WTC11 (cell line): ENCODE data around the gene SLC41A3. TPM values are rescaled to one million over a fixed set of nuclear protein-coding genes. Genes with fewer than 3 reads are reported as not detected.

Experiments used
- ATAC-seq: fragments of 200-7000 bp; cut with Tn5 transposase; 2 replicates; pipeline ENCODE4 v1.10.0; 2021; ENCODE audit warnings: mild to moderate bottlenecking, moderate library complexity
- CTCF ChIA-PET: fragments of 300-600 bp; sonication (Branson Sonifier 250); formaldehyde crosslinking; loops from one replicate; lab custom pipeline; 2021; ENCODE audit warnings: antibody characterized with exemption; lab: Charles Lee
- POLR2A ChIA-PET: fragments of 350-600 bp; sonication (Branson Sonifier 250); formaldehyde crosslinking; loops from one replicate; lab custom pipeline; 2021; ENCODE audit warnings: antibody characterized with exemption; lab: Charles Lee
- DNase-seq: peaks from one replicate; pipeline ENCODE4 v3.0.0; 2021; ENCODE audit warnings: low spot score
- H3K27ac Mint-ChIP-seq: 2 replicates; pipeline ENCODE4 v1.8.0; 2021; ENCODE audit warnings: mixed read lengths
- H3K27me3 Mint-ChIP-seq: 2 replicates; pipeline ENCODE4 v1.8.0; 2021; ENCODE audit warnings: low read depth, mild to moderate bottlenecking, moderate library complexity, mixed read lengths
- H3K36me3 Mint-ChIP-seq: 2 replicates; pipeline ENCODE4 v1.8.0; 2021; ENCODE audit warnings: mixed read lengths
- H3K4me1 Mint-ChIP-seq: 2 replicates; pipeline ENCODE4 v1.8.0; 2022; ENCODE audit warnings: mixed read lengths
- H3K4me3 Mint-ChIP-seq: 2 replicates; pipeline ENCODE4 v1.8.0; 2021; ENCODE audit warnings: mild to moderate bottlenecking, moderate library complexity, mixed read lengths
- H3K9me3 Mint-ChIP-seq: 2 replicates; pipeline ENCODE4 v1.8.0; 2021; ENCODE audit warnings: mixed read lengths
- E2F1 ChIP-seq: sonication (generic); formaldehyde crosslinking; IDR thresholded peaks from 2 replicates; pipeline ENCODE4 v1.8.0; 2022; ENCODE audit warnings: mild to moderate bottlenecking, missing genetic modification reagents
- E2F5 ChIP-seq: sonication (generic); formaldehyde crosslinking; IDR thresholded peaks from 2 replicates; pipeline ENCODE4 v1.8.1; 2022; ENCODE audit warnings: mild to moderate bottlenecking, moderate library complexity, missing genetic modification reagents
- ERG ChIP-seq: fragments of 250-450 bp; sonication (Bioruptor Pico); IDR thresholded peaks from 2 replicates; pipeline ENCODE4 v1.8.0; 2021; ENCODE audit warnings: mild to moderate bottlenecking
- ETV6 ChIP-seq: sonication (generic); formaldehyde crosslinking; IDR thresholded peaks from 2 replicates; pipeline ENCODE4 v1.8.1; 2022; ENCODE audit warnings: mild to moderate bottlenecking, missing genetic modification reagents
- FOXP1 ChIP-seq: sonication (generic); formaldehyde crosslinking; IDR thresholded peaks from 2 replicates; pipeline ENCODE4 v1.8.0; 2022; ENCODE audit warnings: missing genetic modification reagents, mild to moderate bottlenecking, moderate library complexity, borderline replicate concordance
- KAT7 ChIP-seq: sonication (generic); formaldehyde crosslinking; IDR thresholded peaks from 2 replicates; pipeline ENCODE4 v1.8.1; 2023; ENCODE audit warnings: missing genetic modification reagents, mild to moderate bottlenecking, borderline replicate concordance
- MAX ChIP-seq: sonication (generic); formaldehyde crosslinking; IDR thresholded peaks from 2 replicates; pipeline ENCODE4 v1.8.0; 2022; ENCODE audit warnings: mild to moderate bottlenecking, missing genetic modification reagents
- NR2C2 ChIP-seq: sonication (generic); formaldehyde crosslinking; IDR thresholded peaks from 2 replicates; pipeline ENCODE4 v1.8.0; 2022; ENCODE audit warnings: mild to moderate bottlenecking, missing genetic modification reagents
- RORB ChIP-seq: fragments of 250-450 bp; sonication (Bioruptor Pico); IDR thresholded peaks from 2 replicates; pipeline ENCODE4 v1.9.0; 2021; ENCODE audit warnings: mild to moderate bottlenecking
- SMAD3 ChIP-seq: sonication (generic); formaldehyde crosslinking; IDR thresholded peaks from 2 replicates; pipeline ENCODE4 v1.8.0; 2022; ENCODE audit warnings: missing genetic modification reagents, mild to moderate bottlenecking, borderline replicate concordance
- ZNF121 ChIP-seq: sonication (generic); formaldehyde crosslinking; IDR thresholded peaks from 2 replicates; pipeline ENCODE4 v1.8.0; 2023; ENCODE audit warnings: missing genetic modification reagents
- ZNF263 ChIP-seq: sonication (generic); formaldehyde crosslinking; IDR thresholded peaks from 2 replicates; pipeline ENCODE4 v1.8.1; 2022; ENCODE audit warnings: low read depth, mild to moderate bottlenecking, moderate library complexity, missing genetic modification reagents
- ZNF317 ChIP-seq: sonication (generic); formaldehyde crosslinking; IDR thresholded peaks from 2 replicates; pipeline ENCODE4 v1.8.1; 2023; ENCODE audit warnings: low read depth, mild to moderate bottlenecking, moderate library complexity, missing genetic modification reagents, borderline replicate concordance
- total RNA-seq: library from RNA; stranded (reverse); gene quantifications from 3 replicates; pipeline ENCODE4 v1.2.3, GENCODE V29; 2021
- TF ChIP-seq, protein P1 (sequence below): sonication (generic); formaldehyde crosslinking; IDR thresholded peaks from 2 replicates; pipeline ENCODE4 v1.8.0; 2022; ENCODE audit warnings: missing genetic modification reagents
- TF ChIP-seq, protein P2 (sequence below): sonication (generic); formaldehyde crosslinking; IDR thresholded peaks from 2 replicates; pipeline ENCODE4 v1.8.1; 2023; ENCODE audit warnings: mild to moderate bottlenecking, missing genetic modification reagents, moderate library complexity
- TF ChIP-seq, protein P3 (sequence below): sonication (generic); formaldehyde crosslinking; IDR thresholded peaks from 2 replicates; pipeline ENCODE4 v1.8.0; 2023; ENCODE audit warnings: mild to moderate bottlenecking, missing genetic modification reagents
- TF ChIP-seq, protein P4 (sequence below): sonication (generic); formaldehyde crosslinking; IDR thresholded peaks from 2 replicates; pipeline ENCODE4 v1.8.1; 2022; ENCODE audit warnings: missing genetic modification reagents, borderline replicate concordance

The SLC41A3 gene
- total RNA-seq, 1 experiment from 2014 or later, result 28.4 TPM

DNA sequence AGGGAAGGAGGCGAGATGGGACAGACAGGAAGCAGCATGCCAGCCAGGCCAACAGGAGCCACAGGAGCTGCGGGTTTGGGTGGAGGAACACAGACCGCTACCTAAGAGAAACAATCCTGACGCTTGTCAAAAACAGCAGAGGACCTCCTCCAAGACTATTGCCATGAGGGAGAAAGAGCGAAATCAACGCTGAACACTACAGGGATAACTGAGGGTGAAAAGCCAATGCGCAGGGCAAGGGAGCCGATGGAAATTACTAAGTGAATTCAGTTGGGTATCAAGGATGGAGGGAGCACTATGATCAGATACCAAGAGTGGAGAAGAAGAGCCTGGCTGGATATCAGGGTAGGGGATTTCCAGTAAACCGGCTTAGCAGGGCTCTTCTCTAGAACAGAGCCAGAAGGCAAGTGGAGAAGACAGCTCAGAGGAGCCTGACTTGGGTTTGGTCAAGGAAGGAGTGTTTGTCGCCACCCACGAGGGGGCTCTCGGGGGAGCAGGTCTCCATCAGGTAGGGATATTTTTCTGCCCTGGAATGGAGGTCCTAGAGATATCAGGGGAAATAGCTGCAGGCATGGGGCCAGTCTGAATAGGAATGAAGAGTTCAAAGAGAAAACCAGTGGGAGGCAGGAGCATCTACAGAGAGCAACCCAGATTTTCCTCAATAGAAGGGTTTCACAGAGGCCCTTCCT lies 48.4 kb downstream of the SLC41A3 start (continued):
- TF ChIP-seq, protein P1, sequence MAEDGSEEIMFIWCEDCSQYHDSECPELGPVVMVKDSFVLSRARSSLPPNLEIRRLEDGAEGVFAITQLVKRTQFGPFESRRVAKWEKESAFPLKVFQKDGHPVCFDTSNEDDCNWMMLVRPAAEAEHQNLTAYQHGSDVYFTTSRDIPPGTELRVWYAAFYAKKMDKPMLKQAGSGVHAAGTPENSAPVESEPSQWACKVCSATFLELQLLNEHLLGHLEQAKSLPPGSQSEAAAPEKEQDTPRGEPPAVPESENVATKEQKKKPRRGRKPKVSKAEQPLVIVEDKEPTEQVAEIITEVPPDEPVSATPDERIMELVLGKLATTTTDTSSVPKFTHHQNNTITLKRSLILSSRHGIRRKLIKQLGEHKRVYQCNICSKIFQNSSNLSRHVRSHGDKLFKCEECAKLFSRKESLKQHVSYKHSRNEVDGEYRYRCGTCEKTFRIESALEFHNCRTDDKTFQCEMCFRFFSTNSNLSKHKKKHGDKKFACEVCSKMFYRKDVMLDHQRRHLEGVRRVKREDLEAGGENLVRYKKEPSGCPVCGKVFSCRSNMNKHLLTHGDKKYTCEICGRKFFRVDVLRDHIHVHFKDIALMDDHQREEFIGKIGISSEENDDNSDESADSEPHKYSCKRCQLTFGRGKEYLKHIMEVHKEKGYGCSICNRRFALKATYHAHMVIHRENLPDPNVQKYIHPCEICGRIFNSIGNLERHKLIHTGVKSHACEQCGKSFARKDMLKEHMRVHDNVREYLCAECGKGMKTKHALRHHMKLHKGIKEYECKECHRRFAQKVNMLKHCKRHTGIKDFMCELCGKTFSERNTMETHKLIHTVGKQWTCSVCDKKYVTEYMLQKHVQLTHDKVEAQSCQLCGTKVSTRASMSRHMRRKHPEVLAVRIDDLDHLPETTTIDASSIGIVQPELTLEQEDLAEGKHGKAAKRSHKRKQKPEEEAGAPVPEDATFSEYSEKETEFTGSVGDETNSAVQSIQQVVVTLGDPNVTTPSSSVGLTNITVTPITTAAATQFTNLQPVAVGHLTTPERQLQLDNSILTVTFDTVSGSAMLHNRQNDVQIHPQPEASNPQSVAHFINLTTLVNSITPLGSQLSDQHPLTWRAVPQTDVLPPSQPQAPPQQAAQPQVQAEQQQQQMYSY (CRISPR knock-in tag), result no peak
- TF ChIP-seq NR2C2 (CRISPR knock-in tag) (no peak), KAT7 (CRISPR knock-in tag) (no peak)

DNA sequence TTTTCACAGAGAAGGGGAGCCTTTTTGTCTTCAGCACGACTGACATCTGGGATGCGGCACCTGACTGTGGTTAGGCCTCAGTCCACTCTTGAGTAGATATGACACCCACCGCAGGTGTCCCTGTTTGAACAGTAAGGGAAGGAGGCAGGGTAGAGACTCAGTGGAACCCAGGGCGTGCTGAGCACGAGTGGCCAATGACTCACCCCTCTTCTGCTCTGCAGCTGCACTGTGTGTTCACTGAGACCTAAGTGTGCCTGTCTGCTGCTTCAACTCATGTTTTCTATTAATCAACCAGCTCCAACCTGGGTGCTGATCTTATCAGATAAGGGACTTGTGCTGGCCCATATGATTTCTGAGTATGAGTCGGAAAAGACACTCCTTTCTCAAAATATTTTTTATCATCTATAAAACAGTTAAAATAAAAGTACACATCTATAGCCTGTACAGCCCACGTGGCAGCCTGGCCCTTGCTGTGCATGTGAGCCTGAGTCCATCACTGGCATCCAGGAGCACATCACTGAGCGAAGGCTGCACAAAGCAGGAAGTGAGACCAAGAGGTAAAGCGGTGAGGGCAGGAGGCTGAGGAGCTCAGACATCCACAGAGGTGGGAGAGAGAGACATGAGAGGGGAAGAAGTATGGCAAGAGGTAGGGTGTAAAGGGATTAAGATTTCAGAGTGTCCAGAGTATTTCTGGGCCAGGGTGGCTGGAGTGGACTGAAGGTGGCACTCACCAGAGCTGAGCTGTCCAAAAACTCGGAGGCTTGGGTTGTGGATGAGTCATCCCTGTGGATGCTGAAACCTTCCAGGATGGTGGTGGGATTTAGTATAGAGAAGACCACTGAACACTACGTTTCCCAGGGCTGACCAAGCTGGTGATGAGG lies 49.2 kb downstream of the SLC41A3 start:
- CTCF ChIA-PET, result no interaction called here
- Mint-ChIP-seq H3K36me3 (peaks cover 33% of the 10 kb centered on the region), H3K9me3 (peaks cover 39% of the 10 kb centered on the region), H3K27ac (no peak overlapping the region; the same call in 1 of the 2 replicates), H3K4me3 (no peak overlapping the region), H3K27me3 (peaks cover 13% of the 10 kb centered on the region), H3K4me1 (peaks cover 11% of the 10 kb centered on the region)
- DNase-seq (no peak), ATAC-seq (no peak)
- TF ChIP-seq, protein P2, sequence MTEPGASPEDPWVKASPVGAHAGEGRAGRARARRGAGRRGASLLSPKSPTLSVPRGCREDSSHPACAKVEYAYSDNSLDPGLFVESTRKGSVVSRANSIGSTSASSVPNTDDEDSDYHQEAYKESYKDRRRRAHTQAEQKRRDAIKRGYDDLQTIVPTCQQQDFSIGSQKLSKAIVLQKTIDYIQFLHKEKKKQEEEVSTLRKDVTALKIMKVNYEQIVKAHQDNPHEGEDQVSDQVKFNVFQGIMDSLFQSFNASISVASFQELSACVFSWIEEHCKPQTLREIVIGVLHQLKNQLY, result no peak
- POLR2A ChIA-PET, result no interaction called here

DNA sequence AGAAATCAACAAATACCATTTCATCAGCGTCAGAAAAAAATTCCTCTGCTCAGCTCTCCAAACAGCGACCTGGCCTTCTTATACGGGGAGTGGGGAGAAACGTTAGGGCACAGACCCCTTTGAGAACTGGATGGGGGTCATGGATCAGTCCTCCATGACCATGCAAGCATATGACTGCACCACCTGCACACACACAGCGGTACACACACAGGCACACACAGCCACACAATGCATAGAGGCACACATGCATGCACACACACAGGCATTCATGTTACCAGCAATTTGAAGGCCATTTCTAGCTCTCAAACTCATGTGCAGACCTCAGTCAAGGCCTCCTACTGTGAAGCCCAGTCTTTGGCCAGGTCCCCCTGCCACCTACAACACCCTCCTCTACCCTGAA lies 50.2 kb downstream of the SLC41A3 start:
- ChIA-PET POLR2A (no interaction called here), CTCF (no interaction called here)
- Mint-ChIP-seq H3K36me3 (peaks cover 37% of the 10 kb centered on the region), H3K27ac (no peak overlapping the region), H3K4me3 (no peak overlapping the region), H3K4me1 (peaks cover 11% of the 10 kb centered on the region), H3K27me3 (peaks cover 15% of the 10 kb centered on the region), H3K9me3 (peaks cover 41% of the 10 kb centered on the region)
- DNase-seq (no peak), ATAC-seq (no peak)
- TF ChIP-seq, protein P3, sequence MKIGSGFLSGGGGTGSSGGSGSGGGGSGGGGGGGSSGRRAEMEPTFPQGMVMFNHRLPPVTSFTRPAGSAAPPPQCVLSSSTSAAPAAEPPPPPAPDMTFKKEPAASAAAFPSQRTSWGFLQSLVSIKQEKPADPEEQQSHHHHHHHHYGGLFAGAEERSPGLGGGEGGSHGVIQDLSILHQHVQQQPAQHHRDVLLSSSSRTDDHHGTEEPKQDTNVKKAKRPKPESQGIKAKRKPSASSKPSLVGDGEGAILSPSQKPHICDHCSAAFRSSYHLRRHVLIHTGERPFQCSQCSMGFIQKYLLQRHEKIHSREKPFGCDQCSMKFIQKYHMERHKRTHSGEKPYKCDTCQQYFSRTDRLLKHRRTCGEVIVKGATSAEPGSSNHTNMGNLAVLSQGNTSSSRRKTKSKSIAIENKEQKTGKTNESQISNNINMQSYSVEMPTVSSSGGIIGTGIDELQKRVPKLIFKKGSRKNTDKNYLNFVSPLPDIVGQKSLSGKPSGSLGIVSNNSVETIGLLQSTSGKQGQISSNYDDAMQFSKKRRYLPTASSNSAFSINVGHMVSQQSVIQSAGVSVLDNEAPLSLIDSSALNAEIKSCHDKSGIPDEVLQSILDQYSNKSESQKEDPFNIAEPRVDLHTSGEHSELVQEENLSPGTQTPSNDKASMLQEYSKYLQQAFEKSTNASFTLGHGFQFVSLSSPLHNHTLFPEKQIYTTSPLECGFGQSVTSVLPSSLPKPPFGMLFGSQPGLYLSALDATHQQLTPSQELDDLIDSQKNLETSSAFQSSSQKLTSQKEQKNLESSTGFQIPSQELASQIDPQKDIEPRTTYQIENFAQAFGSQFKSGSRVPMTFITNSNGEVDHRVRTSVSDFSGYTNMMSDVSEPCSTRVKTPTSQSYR (CRISPR knock-in tag), result no peak
- TF ChIP-seq KAT7 (CRISPR knock-in tag) (no peak), ERG (no peak), FOXP1 (no peak), ZNF263 (CRISPR knock-in tag) (no peak), ZNF317 (CRISPR knock-in tag) (no peak), ZNF121 (CRISPR knock-in tag) (no peak), E2F5 (CRISPR knock-in tag) (no peak), MAX (CRISPR knock-in tag) (no peak), E2F1 (CRISPR knock-in tag) (no peak), RORB (CRISPR knock-in tag) (no peak), SMAD3 (CRISPR knock-in tag) (no peak), ETV6 (no peak)
- TF ChIP-seq, protein P4, sequence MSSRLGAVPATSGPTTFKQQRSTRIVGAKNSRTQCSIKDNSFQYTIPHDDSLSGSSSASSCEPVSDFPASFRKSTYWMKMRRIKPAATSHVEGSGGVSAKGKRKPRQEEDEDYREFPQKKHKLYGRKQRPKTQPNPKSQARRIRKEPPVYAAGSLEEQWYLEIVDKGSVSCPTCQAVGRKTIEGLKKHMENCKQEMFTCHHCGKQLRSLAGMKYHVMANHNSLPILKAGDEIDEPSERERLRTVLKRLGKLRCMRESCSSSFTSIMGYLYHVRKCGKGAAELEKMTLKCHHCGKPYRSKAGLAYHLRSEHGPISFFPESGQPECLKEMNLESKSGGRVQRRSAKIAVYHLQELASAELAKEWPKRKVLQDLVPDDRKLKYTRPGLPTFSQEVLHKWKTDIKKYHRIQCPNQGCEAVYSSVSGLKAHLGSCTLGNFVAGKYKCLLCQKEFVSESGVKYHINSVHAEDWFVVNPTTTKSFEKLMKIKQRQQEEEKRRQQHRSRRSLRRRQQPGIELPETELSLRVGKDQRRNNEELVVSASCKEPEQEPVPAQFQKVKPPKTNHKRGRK (CRISPR knock-in tag), result no peak
